NCI-H226 (cell line): ENCODE results near the gene CCNB1IP1.
A peak's percentile ranks its signal among the peaks of the same experiment; 100 is the strongest.
"Not testable (repeated sequence)": the region's sequence is repeated elsewhere in the genome, so short reads cannot be mapped to it uniquely, and the experiment has no call there.

ENCODE experiments used
- DNase-seq: peaks from one replicate; pipeline ENCODE4 v3.0.0-alpha.2; 2015

CCNB1IP1 gene

GRCh38 chr14:20332788-20333493 is at the start of gene CCNB1IP1:
Gene CCNB1IP1, minus strand, starts transcription at chr14:20333279. Its CDS starts 16,756 bp downstream, at chr14:20316523.
- DNase-seq, result peak; percentile 84

GRCh38 chr14:20382526-20382925 is 49.4 kb upstream of the CCNB1IP1 start:
- no peak for DNase-seq

GRCh38 chr14:20381341-20381740 is 48.3 kb upstream of the CCNB1IP1 start:
- DNase-seq, result no peak

- DNase-seq, result no peak
These were observed 47.6 kb upstream of the CCNB1IP1 start for GRCh38 chr14:20380681-20381080.

GRCh38 chr14:20379743-20380142 is 46.7 kb upstream of the CCNB1IP1 start:
- no peak for DNase-seq

GRCh38 chr14:20377171-20377570 is 44.1 kb upstream of the CCNB1IP1 start:
- no peak for DNase-seq

GRCh38 chr14:20376071-20376588 is 43.1 kb upstream of the CCNB1IP1 start:
- no peak for DNase-seq

- no peak for DNase-seq
These were observed 42.4 kb upstream of the CCNB1IP1 start for GRCh38 chr14:20375471-20375870.

GRCh38 chr14:20372796-20373195 is 39.7 kb upstream of the CCNB1IP1 start:
- no peak for DNase-seq

- no peak for DNase-seq
These were observed 32.8 kb upstream of the CCNB1IP1 start for GRCh38 chr14:20365928-20366327.

- DNase-seq, result not testable (repeated sequence)
These were observed 25.4 kb upstream of the CCNB1IP1 start for GRCh38 chr14:20358474-20358873.

- DNase-seq, result no peak
These were observed 23.3 kb upstream of the CCNB1IP1 start for GRCh38 chr14:20356422-20356821.

- DNase-seq, result no peak
These were observed 17.8 kb upstream of the CCNB1IP1 start for GRCh38 chr14:20350860-20351259.

GRCh38 chr14:20350282-20350681 is 17.2 kb upstream of the CCNB1IP1 start:
- no peak for DNase-seq

- DNase-seq, result no peak
These were observed 14.7 kb upstream of the CCNB1IP1 start for GRCh38 chr14:20347747-20348146.

GRCh38 chr14:20346713-20347112 is 13.6 kb upstream of the CCNB1IP1 start:
- DNase-seq, result no peak

GRCh38 chr14:20345366-20345765 is 12.3 kb upstream of the CCNB1IP1 start:
- no peak for DNase-seq

- DNase-seq, result no peak
These were observed 10.8 kb upstream of the CCNB1IP1 start for GRCh38 chr14:20343862-20344220.

GRCh38 chr14:20343092-20343861 is 10.2 kb upstream of the CCNB1IP1 start, which contains the start of gene PARP2:
Gene PARP2, plus strand, starts transcription at chr14:20343635. Its CDS starts 7 bp downstream, at chr14:20343642.
- peak; percentile 100 for DNase-seq

GRCh38 chr14:20341646-20342045 is 8.6 kb upstream of the CCNB1IP1 start:
- no peak for DNase-seq

GRCh38 chr14:20341032-20341431 is 8.0 kb upstream of the CCNB1IP1 start:
- DNase-seq, result not testable (repeated sequence)

- DNase-seq, result no peak
These were observed 938 bp upstream of the CCNB1IP1 start for GRCh38 chr14:20334017-20334416.

- DNase-seq, result no peak
These were observed 389 bp upstream of the CCNB1IP1 start for GRCh38 chr14:20333494-20333841.

- no peak for DNase-seq
These were observed 670 bp downstream of the CCNB1IP1 start for GRCh38 chr14:20332431-20332787.
